Astrocyte (in vitro differentiated cells and primary cell): ENCODE data around the gene STARD13.

Experiments used
- CTCF ChIP-seq: IDR thresholded peaks from 2 replicates; pipeline ENCODE4 v1.5.1; 2011; ENCODE audit warnings: low read depth, mild to moderate bottlenecking, inconsistent platforms, low read length, moderate library complexity; ENCODE audit not compliant: insufficient read depth
- EZH2 ChIP-seq: IDR thresholded peaks from 2 replicates; pipeline ENCODE4 v1.6.1; 2012; ENCODE audit warnings: mild to moderate bottlenecking, low read length, inconsistent platforms; ENCODE audit not compliant: insufficient read depth

DNA sequence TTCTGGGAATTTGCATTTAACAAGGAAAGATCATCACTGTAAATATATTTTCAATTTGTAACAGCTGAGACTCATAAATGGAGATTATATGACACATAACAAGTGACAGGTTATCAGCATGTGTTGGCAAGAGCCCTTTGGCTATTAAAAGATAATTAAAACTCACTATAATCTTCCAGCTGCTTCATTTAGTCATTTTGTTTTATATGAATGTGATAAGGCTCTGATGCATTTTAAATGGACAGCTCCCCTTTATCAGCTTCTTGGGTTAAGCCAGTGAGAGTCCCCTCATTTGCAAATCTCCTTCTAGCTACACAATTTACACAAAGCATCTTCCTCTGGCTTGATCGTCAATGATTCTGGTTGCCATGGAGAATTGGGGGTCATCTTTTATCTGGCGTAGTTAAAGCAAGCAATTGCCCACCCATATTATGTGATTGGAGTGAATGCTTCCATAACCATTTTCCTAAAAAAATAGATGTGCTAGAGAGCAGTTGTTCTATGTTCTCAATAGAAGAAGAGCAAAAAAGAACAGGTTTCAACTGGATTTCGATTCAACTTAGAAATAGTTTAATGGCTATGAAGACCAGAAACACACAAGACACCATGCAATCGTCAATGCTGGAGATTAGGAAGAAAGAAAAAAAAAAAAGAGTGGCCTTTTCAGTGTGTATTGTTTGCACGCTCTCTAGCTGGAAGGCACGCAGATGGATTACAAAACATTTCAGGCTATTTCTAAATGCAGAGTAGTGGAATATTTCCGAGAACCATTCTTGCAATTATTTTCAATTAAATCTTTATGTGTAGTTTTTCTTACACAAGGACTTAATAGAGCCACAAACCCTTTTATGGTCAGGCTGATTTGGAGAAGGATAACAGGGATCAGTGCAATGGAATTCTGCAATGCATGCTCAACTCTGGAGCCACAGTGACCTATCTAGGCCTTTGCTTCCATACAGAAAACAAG is 27.4 kb downstream of the STARD13 start:
- TF ChIP-seq CTCF (no peak), EZH2 (no peak)
